Measurements from ENCODE around the gene FAM131B.

The FAM131B gene

GRCh38 chr7:143343596-143343995, 18.9 kb downstream of the FAM131B start:
- Histone ChIP-seq H3K36me3 (ENCODE audit: control insufficient read depth, insufficient read depth, low read length) (no peaks in the 10 kb centered on the region), H3K27me3 (replicated peaks; ENCODE audit: control insufficient read depth, insufficient read depth, low read length, poor library complexity, severe bottlenecking) (no peaks in the 10 kb centered on the region), H3K9me3 (ENCODE audit: control insufficient read depth, low read length) (no peaks in the 10 kb centered on the region), H3K27ac (ENCODE audit: insufficient read depth, low read length, poor library complexity, severe bottlenecking) (no peak overlapping the region), H3K4me1 (ENCODE audit: control insufficient read depth, insufficient read depth, low read length, poor library complexity, severe bottlenecking) (peaks cover 9% of the 10 kb centered on the region), H3K4me3 (ENCODE audit: insufficient read depth, low read depth, low read length, poor library complexity, severe bottlenecking) (no peak overlapping the region)
- no peak for DNase-seq

- H3K36me3 ChIP-seq (ENCODE audit: control insufficient read depth, insufficient read depth, low read length), result no peaks in the 10 kb centered on the region
- peaks cover 9% of the 10 kb centered on the region for H3K4me1 ChIP-seq (ENCODE audit: control insufficient read depth, insufficient read depth, low read length, poor library complexity, severe bottlenecking)
- no peak for DNase-seq
- no peak overlapping the region for H3K4me3 ChIP-seq (ENCODE audit: insufficient read depth, low read depth, low read length, poor library complexity, severe bottlenecking)
- no peaks in the 10 kb centered on the region for H3K9me3 ChIP-seq (ENCODE audit: control insufficient read depth, low read length)
- H3K27me3 ChIP-seq (replicated peaks; ENCODE audit: control insufficient read depth, insufficient read depth, low read length, poor library complexity, severe bottlenecking), result no peaks in the 10 kb centered on the region
- H3K27ac ChIP-seq (ENCODE audit: insufficient read depth, low read length, poor library complexity, severe bottlenecking), result no peak overlapping the region
These were observed 20.7 kb downstream of the FAM131B start for GRCh38 chr7:143341842-143342241.

- Histone ChIP-seq H3K9me3 (ENCODE audit: control insufficient read depth, low read length) (no peaks in the 10 kb centered on the region), H3K27ac (ENCODE audit: insufficient read depth, low read length, poor library complexity, severe bottlenecking) (no peak overlapping the region), H3K4me1 (ENCODE audit: control insufficient read depth, insufficient read depth, low read length, poor library complexity, severe bottlenecking) (no peaks in the 10 kb centered on the region), H3K27me3 (replicated peaks; ENCODE audit: control insufficient read depth, insufficient read depth, low read length, poor library complexity, severe bottlenecking) (no peaks in the 10 kb centered on the region), H3K36me3 (ENCODE audit: control insufficient read depth, insufficient read depth, low read length) (no peaks in the 10 kb centered on the region), H3K4me3 (ENCODE audit: insufficient read depth, low read depth, low read length, poor library complexity, severe bottlenecking) (no peak overlapping the region)
- no peak for DNase-seq
These were observed 25.3 kb downstream of the FAM131B start for GRCh38 chr7:143337216-143337615.

- H3K4me3 ChIP-seq (ENCODE audit: insufficient read depth, low read depth, low read length, poor library complexity, severe bottlenecking), result no peak overlapping the region
- no peaks in the 10 kb centered on the region for H3K36me3 ChIP-seq (ENCODE audit: control insufficient read depth, insufficient read depth, low read length)
- H3K4me1 ChIP-seq (ENCODE audit: control insufficient read depth, insufficient read depth, low read length, poor library complexity, severe bottlenecking), result no peaks in the 10 kb centered on the region
- H3K27ac ChIP-seq (ENCODE audit: insufficient read depth, low read length, poor library complexity, severe bottlenecking), result no peak overlapping the region
- no peaks in the 10 kb centered on the region for H3K9me3 ChIP-seq (ENCODE audit: control insufficient read depth, low read length)
- no peaks in the 10 kb centered on the region for H3K27me3 ChIP-seq (replicated peaks; ENCODE audit: control insufficient read depth, insufficient read depth, low read length, poor library complexity, severe bottlenecking)
- DNase-seq, result no peak
These were observed 28.3 kb downstream of the FAM131B start for GRCh38 chr7:143334244-143334643.

- no peaks in the 10 kb centered on the region for H3K27me3 ChIP-seq (replicated peaks; ENCODE audit: control insufficient read depth, insufficient read depth, low read length, poor library complexity, severe bottlenecking)
These were observed 31.2 kb downstream of the FAM131B start for GRCh38 chr7:143331179-143331801.

GRCh38 chr7:143329471-143330170, 32.9 kb downstream of the FAM131B start:
- no peaks in the 10 kb centered on the region for H3K27me3 ChIP-seq (replicated peaks; ENCODE audit: control insufficient read depth, insufficient read depth, low read length, poor library complexity, severe bottlenecking)
- no peak for DNase-seq
- H3K36me3 ChIP-seq (ENCODE audit: control insufficient read depth, insufficient read depth, low read length), result no peaks in the 10 kb centered on the region
- H3K27ac ChIP-seq (ENCODE audit: insufficient read depth, low read length, poor library complexity, severe bottlenecking), result no peak overlapping the region
- no peaks in the 10 kb centered on the region for H3K4me1 ChIP-seq (ENCODE audit: control insufficient read depth, insufficient read depth, low read length, poor library complexity, severe bottlenecking)
- no peaks in the 10 kb centered on the region for H3K9me3 ChIP-seq (ENCODE audit: control insufficient read depth, low read length)
- H3K4me3 ChIP-seq (ENCODE audit: insufficient read depth, low read depth, low read length, poor library complexity, severe bottlenecking), result no peak overlapping the region

More at GRCh38 chr7:143331179-143331801, 31.2 kb downstream of the FAM131B start:
- no peak for DNase-seq
- H3K4me3 ChIP-seq (ENCODE audit: insufficient read depth, low read depth, low read length, poor library complexity, severe bottlenecking), result no peak overlapping the region
- H3K4me1 ChIP-seq (ENCODE audit: control insufficient read depth, insufficient read depth, low read length, poor library complexity, severe bottlenecking), result no peaks in the 10 kb centered on the region
- H3K36me3 ChIP-seq (ENCODE audit: control insufficient read depth, insufficient read depth, low read length), result no peaks in the 10 kb centered on the region
- H3K27ac ChIP-seq (ENCODE audit: insufficient read depth, low read length, poor library complexity, severe bottlenecking), result no peak overlapping the region
- H3K9me3 ChIP-seq (ENCODE audit: control insufficient read depth, low read length), result no peaks in the 10 kb centered on the region

- H3K9me3 ChIP-seq (ENCODE audit: control insufficient read depth, low read length), result no peaks in the 10 kb centered on the region
- H3K4me3 ChIP-seq (ENCODE audit: insufficient read depth, low read depth, low read length, poor library complexity, severe bottlenecking), result no peak overlapping the region
- no peak overlapping the region for H3K27ac ChIP-seq (ENCODE audit: insufficient read depth, low read length, poor library complexity, severe bottlenecking)
- H3K36me3 ChIP-seq (ENCODE audit: control insufficient read depth, insufficient read depth, low read length), result no peaks in the 10 kb centered on the region
- DNase-seq, result no peak
- H3K27me3 ChIP-seq (replicated peaks; ENCODE audit: control insufficient read depth, insufficient read depth, low read length, poor library complexity, severe bottlenecking), result no peaks in the 10 kb centered on the region
- no peaks in the 10 kb centered on the region for H3K4me1 ChIP-seq (ENCODE audit: control insufficient read depth, insufficient read depth, low read length, poor library complexity, severe bottlenecking)
These were observed 34.6 kb downstream of the FAM131B start for GRCh38 chr7:143327903-143328302.

GRCh38 chr7:143325240-143325639, 37.3 kb downstream of the FAM131B start:
- no peaks in the 10 kb centered on the region for H3K27me3 ChIP-seq (replicated peaks; ENCODE audit: control insufficient read depth, insufficient read depth, low read length, poor library complexity, severe bottlenecking)
- H3K4me1 ChIP-seq (ENCODE audit: control insufficient read depth, insufficient read depth, low read length, poor library complexity, severe bottlenecking), result no peaks in the 10 kb centered on the region
- no peak overlapping the region for H3K4me3 ChIP-seq (ENCODE audit: insufficient read depth, low read depth, low read length, poor library complexity, severe bottlenecking)
- H3K9me3 ChIP-seq (ENCODE audit: control insufficient read depth, low read length), result no peaks in the 10 kb centered on the region
- no peak for DNase-seq
- no peak overlapping the region for H3K27ac ChIP-seq (ENCODE audit: insufficient read depth, low read length, poor library complexity, severe bottlenecking)
- H3K36me3 ChIP-seq (ENCODE audit: control insufficient read depth, insufficient read depth, low read length), result no peaks in the 10 kb centered on the region

GRCh38 chr7:143323653-143324052, 38.9 kb downstream of the FAM131B start:
- Histone ChIP-seq H3K4me1 (ENCODE audit: control insufficient read depth, insufficient read depth, low read length, poor library complexity, severe bottlenecking) (no peaks in the 10 kb centered on the region), H3K4me3 (ENCODE audit: insufficient read depth, low read depth, low read length, poor library complexity, severe bottlenecking) (no peak overlapping the region), H3K36me3 (ENCODE audit: control insufficient read depth, insufficient read depth, low read length) (no peaks in the 10 kb centered on the region), H3K9me3 (ENCODE audit: control insufficient read depth, low read length) (no peaks in the 10 kb centered on the region), H3K27me3 (replicated peaks; ENCODE audit: control insufficient read depth, insufficient read depth, low read length, poor library complexity, severe bottlenecking) (no peaks in the 10 kb centered on the region), H3K27ac (ENCODE audit: insufficient read depth, low read length, poor library complexity, severe bottlenecking) (no peak overlapping the region)
- DNase-seq, result no peak

- DNase-seq, result no peak
- no peaks in the 10 kb centered on the region for H3K36me3 ChIP-seq (ENCODE audit: control insufficient read depth, insufficient read depth, low read length)
- no peaks in the 10 kb centered on the region for H3K4me1 ChIP-seq (ENCODE audit: control insufficient read depth, insufficient read depth, low read length, poor library complexity, severe bottlenecking)
- H3K27me3 ChIP-seq (replicated peaks; ENCODE audit: control insufficient read depth, insufficient read depth, low read length, poor library complexity, severe bottlenecking), result no peaks in the 10 kb centered on the region
- no peak overlapping the region for H3K4me3 ChIP-seq (ENCODE audit: insufficient read depth, low read depth, low read length, poor library complexity, severe bottlenecking)
- no peak overlapping the region for H3K27ac ChIP-seq (ENCODE audit: insufficient read depth, low read length, poor library complexity, severe bottlenecking)
- no peaks in the 10 kb centered on the region for H3K9me3 ChIP-seq (ENCODE audit: control insufficient read depth, low read length)
These were observed 39.5 kb downstream of the FAM131B start for GRCh38 chr7:143322760-143323633.
